ENCODE measurements around the gene LRP8.

GRCh38 chr1:53288002-53288789 lies 39.7 kb downstream of the LRP8 start:
- TF ChIP-seq POLR2A (IDR thresholded peaks at IDR 0.05; ENCODE audit: insufficient read depth in 1 of 2, low read depth in 2 of 2, low read length in 2 of 2) (no peak), ZNF747 (CRISPR knock-in tag; IDR thresholded peaks at IDR 0.05; ENCODE audit: borderline replicate concordance) (no peak), CTCF (CRISPR knock-in tag; IDR thresholded peaks at IDR 0.05) (no peak)
